NCI-H1417 treated with DMSO at 0.1 percent for 48 hours (cell line): ENCODE results near the gene MAML3.
"Not testable (repeated sequence)": the region's sequence is repeated elsewhere in the genome, so short reads cannot be mapped to it uniquely, and the experiment has no call there.

Source experiments
- DNase-seq: peaks from one replicate; lab custom pipeline; 2025; lab: John Stamatoyannopoulos, UW

The MAML3 gene

GRCh38 chr4:139725236-139725635 lies 428.7 kb downstream of the MAML3 start:
- no peak for DNase-seq

DNA sequence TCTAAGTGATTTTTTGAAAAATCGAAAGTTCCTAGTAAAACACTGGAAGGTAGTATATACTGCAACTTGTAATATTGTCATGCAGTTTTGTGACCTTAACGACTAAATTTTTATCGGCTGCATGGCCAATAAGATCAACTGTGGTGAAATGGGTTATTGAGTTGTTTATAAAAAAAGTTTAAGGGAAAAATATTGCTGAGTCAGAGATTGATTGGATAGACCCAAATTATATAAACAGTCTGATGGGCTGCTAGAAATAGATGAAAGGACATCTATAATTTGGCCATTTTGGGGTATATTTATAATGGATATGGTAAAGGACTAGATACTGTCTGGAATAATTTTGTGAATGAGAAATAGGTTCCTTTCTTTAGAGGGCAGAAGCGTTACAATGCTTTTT lies 432.2 kb downstream of the MAML3 start:
- DNase-seq = no peak

GRCh38 chr4:139720806-139721205 lies 433.2 kb downstream of the MAML3 start:
- DNase-seq = no peak

DNA sequence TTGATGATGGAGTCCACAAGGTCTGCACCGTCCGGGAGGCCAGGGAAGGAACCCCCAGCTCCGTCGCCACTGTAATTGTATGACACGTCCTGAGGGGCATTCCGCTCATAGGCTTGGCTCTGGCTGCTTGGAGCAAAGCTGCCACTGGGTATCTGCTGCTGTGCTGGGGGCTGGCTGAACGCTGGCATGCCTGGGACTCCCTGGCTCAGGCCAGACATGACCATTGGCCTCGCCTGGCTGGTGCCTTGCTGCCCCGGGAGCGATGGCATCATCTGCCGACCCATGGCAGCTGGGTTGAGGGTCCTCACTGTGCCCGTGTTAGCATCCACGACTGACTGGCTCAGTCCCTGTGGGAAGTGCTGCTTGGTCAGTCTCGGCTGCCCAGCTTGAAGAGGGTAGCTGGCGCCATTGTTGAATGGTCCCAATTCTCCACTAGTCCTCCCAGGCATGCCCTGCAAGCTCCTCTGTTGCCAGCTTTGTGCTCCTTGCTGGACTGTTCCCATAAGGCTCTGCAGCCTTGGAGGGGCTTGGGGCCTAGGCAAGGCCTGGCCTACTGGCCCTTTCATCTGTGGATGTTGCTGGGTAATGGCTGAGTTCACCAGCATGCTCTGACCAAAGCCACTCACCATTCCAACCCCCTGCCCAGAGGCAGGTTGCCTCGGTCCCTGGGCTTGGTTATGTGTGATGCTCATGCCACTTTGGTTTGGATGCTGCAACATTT lies 434.4 kb downstream of the MAML3 start:
- DNase-seq = no peak

- DNase-seq = no peak
Measured at GRCh38 chr4:139718833-139719232, 435.2 kb downstream of the MAML3 start.

DNA sequence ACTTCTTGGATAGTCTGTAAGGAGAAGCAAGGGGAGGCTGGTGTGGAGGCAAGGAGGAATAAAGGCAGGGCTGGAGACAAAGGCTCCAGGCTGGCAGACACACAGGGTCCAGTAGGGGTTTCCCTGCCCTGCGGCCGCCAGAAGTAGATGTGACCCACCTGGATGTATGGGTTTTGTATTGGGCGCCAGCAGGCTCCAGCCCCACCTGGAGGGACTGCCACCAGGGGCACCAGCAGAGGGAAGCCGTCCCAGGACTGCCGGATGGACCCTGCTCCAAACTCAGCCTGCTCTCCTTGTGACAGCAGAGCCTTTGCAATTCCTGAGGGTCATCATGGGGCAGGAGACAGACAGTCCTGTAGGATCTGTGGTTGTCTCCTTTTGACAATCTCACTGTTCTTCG lies 435.6 kb downstream of the MAML3 start:
- DNase-seq = no peak

GRCh38 chr4:139715746-139716391 lies 438.1 kb downstream of the MAML3 start:
- DNase-seq = no peak

DNA sequence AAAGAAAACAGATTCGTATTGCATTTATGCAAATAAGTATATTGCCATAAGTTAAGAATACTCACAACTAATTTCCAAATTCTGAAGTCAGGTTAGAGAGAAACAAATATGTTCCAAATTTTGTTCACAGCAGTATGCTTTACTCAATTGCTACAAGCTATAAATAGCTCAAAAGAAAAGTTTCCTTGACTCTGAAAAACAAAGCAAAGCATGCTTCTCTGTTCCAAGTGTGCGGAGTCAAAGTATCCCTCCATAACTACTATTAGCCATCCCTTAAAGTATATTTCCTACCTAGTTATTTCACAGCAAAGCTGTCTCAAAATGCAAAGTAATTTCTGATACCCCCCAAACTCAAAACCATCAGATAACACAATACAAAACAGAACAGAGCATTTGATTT lies 441.1 kb downstream of the MAML3 start:
- no peak for DNase-seq

GRCh38 chr4:139711461-139711860 lies 442.5 kb downstream of the MAML3 start:
- DNase-seq = no peak

- DNase-seq = no peak
Measured at GRCh38 chr4:139710073-139710472, 443.9 kb downstream of the MAML3 start.

DNA sequence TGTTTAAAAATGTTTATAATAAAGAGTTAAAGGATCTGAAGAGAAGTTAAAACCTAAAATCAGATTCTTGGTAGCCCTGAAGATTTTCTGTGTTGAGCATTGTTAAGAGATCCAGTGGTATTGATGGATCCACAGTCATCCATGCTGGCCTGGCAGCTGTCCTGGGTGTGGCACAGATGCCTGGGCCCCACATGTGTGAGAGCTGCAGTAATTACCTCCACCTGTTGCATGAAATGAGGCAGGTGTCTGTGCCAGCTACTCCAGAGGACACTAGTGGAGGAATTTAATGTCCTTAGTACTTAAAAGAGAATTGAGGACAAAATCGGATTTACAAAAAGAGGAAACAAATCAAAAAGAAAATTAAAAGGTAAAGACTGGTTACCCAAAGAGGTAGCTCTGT lies 444.3 kb downstream of the MAML3 start:
- no peak for DNase-seq

GRCh38 chr4:139704915-139705485 lies 449.0 kb downstream of the MAML3 start:
- no peak for DNase-seq

DNA sequence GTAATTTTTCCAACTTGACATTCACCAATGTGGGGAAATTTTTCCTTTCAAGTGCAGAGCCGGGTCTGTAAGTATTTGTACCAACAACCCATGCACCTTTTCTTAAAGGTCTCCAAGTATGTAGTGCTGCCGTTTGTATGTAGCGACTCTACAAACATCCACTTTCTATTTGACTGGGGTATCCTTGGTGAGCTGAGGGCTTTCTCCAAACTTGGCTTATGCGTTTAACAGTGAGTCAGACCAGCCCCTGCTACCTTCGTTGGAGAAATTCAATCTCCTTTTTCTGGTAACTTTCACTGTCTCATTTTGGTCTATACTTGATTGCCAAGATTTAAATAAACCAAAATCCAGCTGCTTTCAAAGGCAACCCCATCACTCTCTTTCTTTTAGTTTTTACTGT lies 453.4 kb downstream of the MAML3 start:
- DNase-seq = no peak

GRCh38 chr4:139698167-139698925 lies 455.6 kb downstream of the MAML3 start:
- DNase-seq = not testable (repeated sequence)

DNA sequence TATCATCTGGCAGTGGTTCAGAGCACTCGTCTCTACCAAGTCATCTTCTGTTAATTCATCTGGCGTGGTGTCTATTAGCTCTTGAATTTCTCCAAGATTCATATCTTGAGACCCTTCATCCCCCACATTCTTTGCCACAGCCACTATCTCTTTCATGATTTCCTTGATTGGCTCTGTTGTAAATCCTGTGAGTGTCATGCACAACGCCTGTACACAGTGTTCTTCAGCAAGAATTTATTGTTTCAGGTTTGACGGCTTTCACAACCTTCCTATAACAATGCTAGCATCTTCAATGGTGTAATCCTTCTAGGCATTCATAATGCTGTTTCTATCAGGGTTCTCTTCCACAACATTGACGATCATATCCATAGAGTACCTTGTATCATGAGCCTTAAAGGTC lies 457.5 kb downstream of the MAML3 start:
- no peak for DNase-seq

DNA sequence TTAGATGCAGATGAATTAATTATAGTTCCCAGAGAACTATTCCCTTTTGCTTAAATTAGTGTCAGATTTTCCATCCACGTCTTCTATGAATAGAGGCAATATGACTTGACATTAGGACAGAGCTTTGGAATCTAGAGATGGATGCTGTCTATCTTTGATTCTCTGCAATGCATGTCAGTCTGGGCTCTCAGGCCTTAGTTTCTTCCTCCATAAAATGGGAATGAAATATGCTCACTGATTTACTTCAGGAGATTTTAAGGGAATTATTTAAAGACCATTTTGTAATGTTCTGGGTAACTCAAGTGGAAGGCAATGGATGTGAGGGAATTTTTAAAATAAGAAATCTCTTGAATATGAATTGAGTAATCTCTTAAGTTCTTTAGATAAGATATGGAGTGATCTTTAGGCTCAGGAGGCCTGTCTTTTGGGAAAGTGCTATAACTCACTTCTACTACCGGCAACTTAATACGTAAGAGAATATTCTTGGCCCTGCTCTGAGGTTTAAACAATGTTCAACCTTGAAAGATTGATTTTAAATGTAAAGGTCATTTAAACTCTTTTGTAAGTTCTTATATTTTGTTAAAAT lies 459.4 kb downstream of the MAML3 start:
- no peak for DNase-seq

GRCh38 chr4:139692309-139693012 lies 461.5 kb downstream of the MAML3 start:
- no peak for DNase-seq

GRCh38 chr4:139690419-139690818 lies 463.6 kb downstream of the MAML3 start:
- DNase-seq = no peak

DNA sequence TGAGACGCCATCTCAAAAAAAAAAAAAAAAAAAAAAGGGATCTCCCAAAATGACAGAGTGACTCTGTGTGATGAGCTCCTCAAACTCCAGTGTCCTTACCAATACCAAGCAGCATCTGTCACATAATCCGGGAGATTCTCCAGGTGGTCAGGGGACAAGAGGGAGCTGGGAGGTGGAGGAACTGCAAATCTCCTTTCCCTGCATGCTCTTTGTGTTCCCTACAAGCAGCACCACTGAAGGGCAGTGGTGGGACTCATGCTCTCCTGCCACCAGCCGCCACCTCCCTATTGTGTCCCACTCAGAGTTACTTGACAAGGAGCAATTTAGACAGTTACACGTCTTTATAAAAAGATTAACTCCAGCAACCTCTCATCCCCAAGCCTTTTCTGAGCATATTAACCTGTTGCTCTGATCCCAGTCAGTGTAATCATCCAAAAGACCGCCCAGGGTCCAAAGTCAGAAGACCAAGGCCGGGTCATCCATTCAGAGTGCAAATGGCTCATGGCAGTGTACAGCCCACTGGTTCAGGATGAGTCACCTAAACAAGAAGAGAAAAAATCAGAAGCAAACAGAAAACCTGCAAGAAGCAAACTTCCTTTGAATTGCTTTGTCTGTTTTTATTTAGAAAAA lies 464.8 kb downstream of the MAML3 start:
- DNase-seq = no peak

GRCh38 chr4:139686988-139687387 lies 467.0 kb downstream of the MAML3 start:
- no peak for DNase-seq

- no peak for DNase-seq
Measured at GRCh38 chr4:139686130-139686529, 467.9 kb downstream of the MAML3 start.
